ENCODE results near the gene GCNT4. TPM values are rescaled to one million over a fixed set of nuclear protein-coding genes. Genes with fewer than 3 reads are reported as not detected.
A peak's percentile ranks its signal among the peaks of the same experiment; 100 is the strongest.
"Not testable (repeated sequence)": the region's sequence is repeated elsewhere in the genome, so short reads cannot be mapped to it uniquely, and the experiment has no call there.

The GCNT4 gene
- 1 to 10 TPM; 1.7 to 2.3 TPM for total RNA-seq

- Mint-ChIP-seq H3K4me1 (peaks cover 80% of the 10 kb centered on the region), H3K36me3 (ENCODE audit: low read depth) (no peaks in the 10 kb centered on the region), H3K4me3 (peak within 1 kb of the TSS; percentile 82), H3K9me3 (no peaks in the 10 kb centered on the region), H3K27ac (peak within 1 kb of the TSS; percentile 92), H3K27me3 (peaks cover 10% of the 10 kb centered on the region)
- ChIA-PET CTCF (interaction anchor here (0.6 to 1.5 kb wide), 6 partner anchors 10 to 1903 kb away, joined by 3 to 9 read pairs (median 3); partner anchors contain the start of gene ANKRD31), POLR2A (no interaction called here)
- peak; percentile 38 for DNase-seq
Observed at GRCh38 chr5:75052192-75053053, at the start of gene GCNT4. Gene GCNT4 (minus strand): TSS chr5:75052558. CDS start chr5:75030037, 22,521 bp downstream.

- H3K9me3 Mint-ChIP-seq, POLR2A ChIA-PET: not testable (repeated sequence)
Observed at GRCh38 chr5:75095956-75096355, 43.6 kb upstream of the GCNT4 start.

GRCh38 chr5:75091597-75091996, 39.2 kb upstream of the GCNT4 start:
- Mint-ChIP-seq H3K9me3 (no peaks in the 10 kb centered on the region), H3K4me3 (no peak overlapping the region), H3K36me3 (ENCODE audit: low read depth) (no peaks in the 10 kb centered on the region), H3K27ac (no peak overlapping the region), H3K4me1 (peaks cover 7% of the 10 kb centered on the region), H3K27me3 (no peaks in the 10 kb centered on the region)
- ChIA-PET CTCF (interaction anchor here (0.6 kb wide), 1 partner anchor 17 kb away, joined by 3 read pairs; no protein-coding TSS in a partner anchor), POLR2A (no interaction called here)
- no peak for DNase-seq

More at GRCh38 chr5:75095956-75096355, 43.6 kb upstream of the GCNT4 start:
- H3K27me3 Mint-ChIP-seq; DNase-seq; H3K36me3 Mint-ChIP-seq (ENCODE audit: low read depth); H3K4me1 Mint-ChIP-seq; H3K27ac Mint-ChIP-seq; H3K4me3 Mint-ChIP-seq; CTCF ChIA-PET: not testable (repeated sequence)

GRCh38 chr5:75089662-75090061, 37.3 kb upstream of the GCNT4 start:
- no peaks in the 10 kb centered on the region for H3K27me3 Mint-ChIP-seq
- DNase-seq = no peak
- CTCF ChIA-PET = no interaction called here
- no peaks in the 10 kb centered on the region for H3K36me3 Mint-ChIP-seq (ENCODE audit: low read depth)
- POLR2A ChIA-PET = no interaction called here
- no peak overlapping the region for H3K4me3 Mint-ChIP-seq
- H3K4me1 Mint-ChIP-seq = peaks cover 7% of the 10 kb centered on the region
- H3K9me3 Mint-ChIP-seq = no peaks in the 10 kb centered on the region
- H3K27ac Mint-ChIP-seq = no peak overlapping the region

- no peak overlapping the region for H3K27ac Mint-ChIP-seq
- CTCF ChIA-PET = no interaction called here
Observed at GRCh38 chr5:75089137-75089536, 36.8 kb upstream of the GCNT4 start.

GRCh38 chr5:75088648-75089047, 36.3 kb upstream of the GCNT4 start:
- Mint-ChIP-seq H3K4me1 (peaks cover 7% of the 10 kb centered on the region), H3K4me3 (no peak overlapping the region), H3K27me3 (no peaks in the 10 kb centered on the region), H3K27ac (no peak overlapping the region), H3K36me3 (ENCODE audit: low read depth) (no peaks in the 10 kb centered on the region), H3K9me3 (no peaks in the 10 kb centered on the region)
- ChIA-PET CTCF (no interaction called here), POLR2A (no interaction called here)
- DNase-seq = no peak

More at GRCh38 chr5:75089137-75089536, 36.8 kb upstream of the GCNT4 start:
- Mint-ChIP-seq H3K4me1 (peaks cover 7% of the 10 kb centered on the region), H3K36me3 (ENCODE audit: low read depth) (no peaks in the 10 kb centered on the region), H3K27me3 (no peaks in the 10 kb centered on the region), H3K4me3 (no peak overlapping the region), H3K9me3 (no peaks in the 10 kb centered on the region)
- no peak for DNase-seq
- POLR2A ChIA-PET = no interaction called here

- H3K27ac Mint-ChIP-seq = peak overlapping the region; percentile 31
- peaks cover 3% of the 10 kb centered on the region for H3K4me1 Mint-ChIP-seq
- no peak overlapping the region for H3K4me3 Mint-ChIP-seq
- CTCF ChIA-PET = no interaction called here
- no peaks in the 10 kb centered on the region for H3K36me3 Mint-ChIP-seq (ENCODE audit: low read depth)
- H3K9me3 Mint-ChIP-seq = no peaks in the 10 kb centered on the region
- POLR2A ChIA-PET = no interaction called here
- DNase-seq = no peak
- no peaks in the 10 kb centered on the region for H3K27me3 Mint-ChIP-seq
Observed at GRCh38 chr5:75081510-75081909, 29.2 kb upstream of the GCNT4 start.

GRCh38 chr5:75079346-75079745, 27.0 kb upstream of the GCNT4 start:
- H3K4me1 Mint-ChIP-seq = peaks cover 11% of the 10 kb centered on the region
- not testable (repeated sequence) for H3K27ac Mint-ChIP-seq; DNase-seq; H3K36me3 Mint-ChIP-seq (ENCODE audit: low read depth); H3K4me3 Mint-ChIP-seq; H3K27me3 Mint-ChIP-seq; H3K9me3 Mint-ChIP-seq
- ChIA-PET POLR2A (interaction anchor here (0.6 kb wide), 1 partner anchor 23 kb away, joined by 3 read pairs; no protein-coding TSS in a partner anchor), CTCF (interaction anchor here (0.6 kb wide), 1 partner anchor 323 kb away, joined by 3 read pairs; no protein-coding TSS in a partner anchor)

- Mint-ChIP-seq H3K4me1 (peaks cover 11% of the 10 kb centered on the region), H3K4me3 (no peak overlapping the region), H3K27me3 (no peaks in the 10 kb centered on the region), H3K36me3 (ENCODE audit: low read depth) (no peaks in the 10 kb centered on the region), H3K9me3 (no peaks in the 10 kb centered on the region), H3K27ac (peak overlapping the region; percentile 13)
- POLR2A ChIA-PET = no interaction called here
- CTCF ChIA-PET = no interaction called here
- peak; percentile 27 for DNase-seq
Observed at GRCh38 chr5:75078027-75078426, 25.7 kb upstream of the GCNT4 start.

- no peak overlapping the region for H3K4me3 Mint-ChIP-seq
- H3K36me3 Mint-ChIP-seq (ENCODE audit: low read depth) = no peaks in the 10 kb centered on the region
- DNase-seq = no peak
- no peaks in the 10 kb centered on the region for H3K27me3 Mint-ChIP-seq
- peaks cover 2% of the 10 kb centered on the region for H3K9me3 Mint-ChIP-seq
- ChIA-PET POLR2A (no interaction called here), CTCF (interaction anchor here (0.6 kb wide), 1 partner anchor 78 kb away, joined by 3 read pairs; no protein-coding TSS in a partner anchor)
- H3K27ac Mint-ChIP-seq = no peak overlapping the region
- peaks cover 7% of the 10 kb centered on the region for H3K4me1 Mint-ChIP-seq
Observed at GRCh38 chr5:75072061-75072460, 19.7 kb upstream of the GCNT4 start.

- Mint-ChIP-seq H3K9me3 (peaks cover 2% of the 10 kb centered on the region), H3K4me3 (no peak overlapping the region), H3K4me1 (peaks cover 5% of the 10 kb centered on the region), H3K27me3 (no peaks in the 10 kb centered on the region), H3K27ac (no peak overlapping the region), H3K36me3 (ENCODE audit: low read depth) (no peaks in the 10 kb centered on the region)
- ChIA-PET POLR2A (no interaction called here), CTCF (interaction anchor here (0.6 to 0.9 kb wide), 3 partner anchors 11 to 831 kb away, joined by 3 to 4 read pairs (median 4); no protein-coding TSS in a partner anchor)
- DNase-seq = no peak
Observed at GRCh38 chr5:75071100-75071499, 18.7 kb upstream of the GCNT4 start.

GRCh38 chr5:75067434-75067833, 15.1 kb upstream of the GCNT4 start:
- Mint-ChIP-seq H3K36me3 (ENCODE audit: low read depth) (no peaks in the 10 kb centered on the region), H3K27me3 (no peaks in the 10 kb centered on the region), H3K4me1 (peaks cover 10% of the 10 kb centered on the region), H3K27ac (no peak overlapping the region), H3K4me3 (no peak overlapping the region), H3K9me3 (peaks cover 2% of the 10 kb centered on the region)
- CTCF ChIA-PET = no interaction called here
- POLR2A ChIA-PET = no interaction called here
- no peak for DNase-seq

GRCh38 chr5:75062925-75063531, 10.7 kb upstream of the GCNT4 start:
- H3K27ac Mint-ChIP-seq = no peak overlapping the region
- no peaks in the 10 kb centered on the region for H3K36me3 Mint-ChIP-seq (ENCODE audit: low read depth)
- H3K4me1 Mint-ChIP-seq = peaks cover 44% of the 10 kb centered on the region
- ChIA-PET CTCF (no interaction called here), POLR2A (no interaction called here)
- H3K4me3 Mint-ChIP-seq = no peak overlapping the region
- H3K9me3 Mint-ChIP-seq = peaks cover 5% of the 10 kb centered on the region
- H3K27me3 Mint-ChIP-seq = no peaks in the 10 kb centered on the region
- DNase-seq = no peak
